Breast epithelium (tissue), 4 donors: Measurements from ENCODE around the gene ITPKB. TPM values are rescaled to one million over a fixed set of nuclear protein-coding genes. Genes with fewer than 3 reads are reported as not detected.

ENCODE experiments used
- DNase-seq, 2 donors: peaks; one replicate each; pipeline ENCODE4 v3.0.0-alpha.2; 2019; ENCODE audit warnings: low spot score in 2 of 2
- H3K27ac ChIP-seq, 2 donors: fragments of 200-600 bp; sonication (generic) in 1 of 2; one replicate each; pipeline ENCODE4 v1.5.1; 2016 to 2019; ENCODE audit warnings: mild to moderate bottlenecking in 1 of 2
- H3K27me3 ChIP-seq, 2 donors: fragments of 200-600 bp; sonication (generic) in 1 of 2; one replicate each; pipeline versions ENCODE4 v1.5.1 to v1.6.0; 2017 to 2019; ENCODE audit warnings: control low read depth in 1 of 2, mild to moderate bottlenecking in 1 of 2
- H3K36me3 ChIP-seq: fragments of 200-600 bp; one replicate; pipeline ENCODE4 v1.5.1; 2019
- H3K4me1 ChIP-seq, 2 donors: fragments of 200-600 bp; sonication (generic); one replicate each; pipeline ENCODE4 v1.5.1; 2016 to 2019; ENCODE audit warnings: control low read depth in 1 of 2
- H3K4me3 ChIP-seq, 3 donors: fragments of 200-600 bp; sonication (generic); 1 replicate in 2 of 3; 2 replicates in 1 of 3; pipeline ENCODE4 v1.5.1; 2016 to 2019; ENCODE audit warnings: mild to moderate bottlenecking in 3 of 3, moderate library complexity in 2 of 3
- H3K9me3 ChIP-seq, 2 donors: fragments of 200-600 bp; sonication (generic) in 1 of 2; one replicate each; pipeline ENCODE4 v1.5.1; 2016 to 2019; ENCODE audit warnings: control low read depth in 1 of 2
- POLR2A ChIP-seq: fragments of 450-650 bp; IDR thresholded peaks from one replicate; pipeline ENCODE4 v1.6.1; 2016; ENCODE audit warnings: antibody characterized with exemption, mild to moderate bottlenecking, moderate library complexity
- POLR2AphosphoS5 ChIP-seq, 3 donors: sonication (generic); formaldehyde crosslinking; IDR thresholded peaks; one replicate each; pipeline ENCODE4 v1.6.1; 2017; ENCODE audit warnings: antibody characterized with exemption in 3 of 3
- intact Hi-C: fragments of 100-400 bp; cut with DNase I; formaldehyde crosslinking; loops from one replicate; pipeline ENCODE4 v1.15.1; 2023; ENCODE audit warnings: low total_unique reads
- total RNA-seq, 3 donors: library from RNA; depleted of rRNA; stranded (reverse); fragments of >200 nt; gene quantifications; one replicate each; pipeline ENCODE4 v1.1.0, GENCODE V29; 2016
- TF ChIP-seq, protein P1 (sequence below), 3 donors: fragments of 450-650 bp; IDR thresholded peaks; one replicate each; pipeline ENCODE4 v1.5.1; 2016 to 2017; ENCODE audit warnings: antibody characterized with exemption in 3 of 3, mild to moderate bottlenecking in 3 of 3, moderate library complexity in 3 of 3

Gene ITPKB
- total RNA-seq, 3 donors from 2014 or later, result 24.0 to 37.6 (median 25.6) TPM

DNA sequence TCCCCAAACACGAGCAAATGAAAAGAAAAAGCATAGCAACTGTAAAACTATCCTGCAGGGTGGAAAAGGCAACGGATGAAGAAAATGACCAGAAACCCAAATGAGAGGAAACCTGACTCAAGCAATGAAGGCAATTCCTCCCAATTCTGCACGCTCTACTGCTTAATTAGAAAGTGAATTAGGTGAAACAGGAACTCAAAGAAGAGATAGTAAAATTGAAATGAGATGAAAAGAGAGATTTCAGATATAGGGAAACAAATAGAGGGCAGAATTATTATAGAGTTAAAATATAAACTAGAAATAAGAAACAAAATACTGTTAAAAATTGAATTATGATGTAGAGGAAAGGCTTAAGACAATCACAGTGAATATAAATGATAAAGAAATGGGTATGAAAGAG is 27.5 kb upstream of the ITPKB start:
- no peak for TF ChIP-seq POLR2AphosphoS5 (IDR thresholded peaks at IDR 0.05)
- no peak for TF ChIP-seq POLR2A
- TF ChIP-seq, protein P1, sequence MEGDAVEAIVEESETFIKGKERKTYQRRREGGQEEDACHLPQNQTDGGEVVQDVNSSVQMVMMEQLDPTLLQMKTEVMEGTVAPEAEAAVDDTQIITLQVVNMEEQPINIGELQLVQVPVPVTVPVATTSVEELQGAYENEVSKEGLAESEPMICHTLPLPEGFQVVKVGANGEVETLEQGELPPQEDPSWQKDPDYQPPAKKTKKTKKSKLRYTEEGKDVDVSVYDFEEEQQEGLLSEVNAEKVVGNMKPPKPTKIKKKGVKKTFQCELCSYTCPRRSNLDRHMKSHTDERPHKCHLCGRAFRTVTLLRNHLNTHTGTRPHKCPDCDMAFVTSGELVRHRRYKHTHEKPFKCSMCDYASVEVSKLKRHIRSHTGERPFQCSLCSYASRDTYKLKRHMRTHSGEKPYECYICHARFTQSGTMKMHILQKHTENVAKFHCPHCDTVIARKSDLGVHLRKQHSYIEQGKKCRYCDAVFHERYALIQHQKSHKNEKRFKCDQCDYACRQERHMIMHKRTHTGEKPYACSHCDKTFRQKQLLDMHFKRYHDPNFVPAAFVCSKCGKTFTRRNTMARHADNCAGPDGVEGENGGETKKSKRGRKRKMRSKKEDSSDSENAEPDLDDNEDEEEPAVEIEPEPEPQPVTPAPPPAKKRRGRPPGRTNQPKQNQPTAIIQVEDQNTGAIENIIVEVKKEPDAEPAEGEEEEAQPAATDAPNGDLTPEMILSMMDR (IDR thresholded peaks at IDR 0.05), result no peak
- H3K4me3 ChIP-seq, result no peak overlapping the region
- no peaks in the 10 kb centered on the region for H3K27me3 ChIP-seq
- DNase-seq, result no peak
- H3K27ac ChIP-seq, result no peak overlapping the region
- H3K4me1 ChIP-seq, result no peaks in the 10 kb centered on the region
- intact Hi-C loops, result no loop called here
- H3K36me3 ChIP-seq, result no peaks in the 10 kb centered on the region
- no peaks in the 10 kb centered on the region for H3K9me3 ChIP-seq

DNA sequence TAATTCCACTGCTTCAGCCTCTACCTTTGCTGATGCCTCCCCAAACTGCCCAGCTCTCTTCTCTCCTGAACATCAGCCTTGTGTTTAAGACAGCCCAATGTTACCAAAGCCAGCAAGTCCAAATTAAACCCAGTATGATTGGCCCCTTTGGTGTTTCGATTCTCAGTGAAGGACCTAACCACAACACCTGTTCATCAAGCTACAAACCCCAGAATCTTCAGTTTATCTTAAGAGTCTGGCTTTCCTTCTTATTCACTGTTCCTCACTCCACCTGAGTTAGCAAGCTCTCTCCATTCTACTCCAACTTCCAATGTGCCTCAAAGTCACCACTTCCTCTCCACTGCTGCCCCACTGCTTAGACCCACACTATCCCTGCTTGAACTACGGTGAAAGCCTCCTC is 25.5 kb upstream of the ITPKB start:
- TF ChIP-seq POLR2AphosphoS5 (IDR thresholded peaks at IDR 0.05) (no peak), POLR2A (no peak)
- TF ChIP-seq, protein P1 (IDR thresholded peaks at IDR 0.05), result no peak
- intact Hi-C loops, result no loop called here
- no peaks in the 10 kb centered on the region for H3K36me3 ChIP-seq
- no peaks in the 10 kb centered on the region for H3K9me3 ChIP-seq
- no peak overlapping the region for H3K4me3 ChIP-seq
- H3K27me3 ChIP-seq, result no peaks in the 10 kb centered on the region
- no peak for DNase-seq
- no peaks in the 10 kb centered on the region for H3K4me1 ChIP-seq
- no peak overlapping the region for H3K27ac ChIP-seq

DNA sequence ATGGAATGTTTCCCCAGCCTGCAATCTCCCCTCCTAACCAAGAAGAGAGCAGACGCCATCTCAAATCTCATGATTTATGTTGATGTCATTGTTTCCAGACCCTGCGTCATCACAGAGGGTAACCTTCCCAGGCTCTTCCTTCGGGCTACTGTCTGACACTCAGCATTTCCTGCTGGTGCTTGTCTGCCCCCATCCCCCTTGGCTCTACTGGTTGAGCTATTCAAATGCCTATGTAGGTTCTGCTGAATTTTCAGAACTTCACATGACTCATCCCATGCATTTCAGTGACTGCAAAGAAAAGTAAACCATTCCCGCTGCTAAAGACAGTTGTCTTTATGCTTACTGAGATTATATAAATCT is 24.8 kb upstream of the ITPKB start:
- Histone ChIP-seq H3K27ac (no peak overlapping the region), H3K36me3 (no peaks in the 10 kb centered on the region), H3K9me3 (no peaks in the 10 kb centered on the region), H3K27me3 (no peaks in the 10 kb centered on the region), H3K4me1 (no peaks in the 10 kb centered on the region), H3K4me3 (no peak overlapping the region)
- intact Hi-C loops, result no loop called here
- TF ChIP-seq, protein P1 (IDR thresholded peaks at IDR 0.05), result no peak
- TF ChIP-seq POLR2AphosphoS5 (IDR thresholded peaks at IDR 0.05) (no peak), POLR2A (no peak)
- DNase-seq, result no peak

DNA sequence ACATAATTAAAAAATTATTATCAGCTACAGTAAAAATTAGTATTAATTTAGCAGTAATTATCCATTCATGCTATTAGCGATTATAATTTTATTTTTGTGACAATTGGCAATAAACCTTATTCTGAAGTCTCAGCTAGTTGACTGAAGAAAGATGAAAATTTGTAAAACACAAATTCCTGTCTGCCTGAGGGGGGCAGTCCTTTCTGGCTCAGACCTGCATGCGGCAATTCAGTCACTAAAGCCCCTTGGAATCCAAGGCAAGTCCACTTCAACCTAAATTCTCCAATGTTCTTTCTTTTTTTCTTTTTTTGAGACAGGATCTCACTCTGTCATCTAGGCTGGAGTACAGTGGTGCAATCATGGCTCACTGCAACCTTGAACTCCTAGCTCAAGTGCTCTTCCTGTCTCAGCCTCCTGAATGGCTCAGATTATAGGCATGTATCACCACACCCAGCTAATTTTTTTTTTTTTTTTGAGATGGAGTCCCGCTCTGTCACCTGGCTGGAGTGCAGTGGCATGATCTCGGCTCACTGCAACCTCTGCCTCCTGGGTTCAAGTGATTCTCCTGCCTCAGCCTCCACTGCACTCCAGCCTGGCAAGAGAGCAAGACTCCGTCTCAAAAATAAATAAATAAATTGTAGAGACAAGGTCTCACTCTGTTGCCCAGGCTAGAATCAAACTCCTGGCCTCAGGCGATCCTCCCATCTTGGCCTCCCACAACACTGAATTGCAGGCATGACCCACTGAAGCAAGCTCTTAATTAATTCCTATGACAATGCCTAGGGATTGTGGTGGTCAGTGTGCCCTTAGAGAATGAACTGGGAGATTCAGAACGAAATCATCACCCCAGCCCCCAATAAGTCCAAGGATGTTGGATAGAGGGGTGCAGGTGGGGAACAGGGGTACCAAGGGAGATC is 24.2 kb upstream of the ITPKB start:
- intact Hi-C loops, result no loop called here
- no peak overlapping the region for H3K27ac ChIP-seq
- no peak for DNase-seq

DNA sequence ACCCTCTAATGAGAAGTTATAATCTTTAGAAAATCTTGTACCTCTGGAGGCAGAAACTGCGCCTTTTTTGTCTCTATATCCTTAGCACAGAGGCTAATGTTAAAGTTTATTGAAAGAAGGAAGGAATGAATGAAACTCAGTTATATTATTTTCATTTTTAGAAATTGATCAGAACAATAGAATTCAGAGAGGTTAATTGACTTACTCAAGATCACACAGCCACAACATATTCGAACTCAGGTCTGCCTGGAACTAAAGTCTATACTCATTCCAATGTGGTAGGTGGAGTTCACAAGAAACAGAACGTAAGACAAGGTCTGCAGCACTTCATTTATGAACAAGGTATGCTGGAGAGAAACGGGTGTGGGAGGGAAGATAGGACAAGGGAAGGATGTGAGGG is 23.0 kb upstream of the ITPKB start:
- H3K4me1 ChIP-seq, result no peaks in the 10 kb centered on the region
- H3K27me3 ChIP-seq, result no peaks in the 10 kb centered on the region
- no peak overlapping the region for H3K4me3 ChIP-seq
- H3K9me3 ChIP-seq, result no peaks in the 10 kb centered on the region
- DNase-seq, result no peak
- TF ChIP-seq, protein P1 (IDR thresholded peaks at IDR 0.05), result no peak
- TF ChIP-seq POLR2A (no peak), POLR2AphosphoS5 (IDR thresholded peaks at IDR 0.05) (no peak)
- no peak overlapping the region for H3K27ac ChIP-seq
- intact Hi-C loops, result no loop called here
- no peaks in the 10 kb centered on the region for H3K36me3 ChIP-seq

More for the DNA sequence above, 24.2 kb upstream of the ITPKB start:
- H3K4me3 ChIP-seq, result no peak overlapping the region
- H3K9me3 ChIP-seq, result no peaks in the 10 kb centered on the region
- no peaks in the 10 kb centered on the region for H3K27me3 ChIP-seq
- no peaks in the 10 kb centered on the region for H3K4me1 ChIP-seq
- TF ChIP-seq POLR2A, result no peak
- TF ChIP-seq, protein P1 (IDR thresholded peaks at IDR 0.05), result no peak
- TF ChIP-seq POLR2AphosphoS5 (IDR thresholded peaks at IDR 0.05), result no peak
- no peaks in the 10 kb centered on the region for H3K36me3 ChIP-seq
